HUDEP-2 (cell line): ENCODE measurements around the gene ZBTB32.

Experiments
- DNase-seq, 76 experiments: peaks; one replicate each; lab custom pipeline; 2025; ENCODE audit not compliant: unreplicated experiment in 76 of 76; lab: John Stamatoyannopoulos, UW

Gene ZBTB32

DNA sequence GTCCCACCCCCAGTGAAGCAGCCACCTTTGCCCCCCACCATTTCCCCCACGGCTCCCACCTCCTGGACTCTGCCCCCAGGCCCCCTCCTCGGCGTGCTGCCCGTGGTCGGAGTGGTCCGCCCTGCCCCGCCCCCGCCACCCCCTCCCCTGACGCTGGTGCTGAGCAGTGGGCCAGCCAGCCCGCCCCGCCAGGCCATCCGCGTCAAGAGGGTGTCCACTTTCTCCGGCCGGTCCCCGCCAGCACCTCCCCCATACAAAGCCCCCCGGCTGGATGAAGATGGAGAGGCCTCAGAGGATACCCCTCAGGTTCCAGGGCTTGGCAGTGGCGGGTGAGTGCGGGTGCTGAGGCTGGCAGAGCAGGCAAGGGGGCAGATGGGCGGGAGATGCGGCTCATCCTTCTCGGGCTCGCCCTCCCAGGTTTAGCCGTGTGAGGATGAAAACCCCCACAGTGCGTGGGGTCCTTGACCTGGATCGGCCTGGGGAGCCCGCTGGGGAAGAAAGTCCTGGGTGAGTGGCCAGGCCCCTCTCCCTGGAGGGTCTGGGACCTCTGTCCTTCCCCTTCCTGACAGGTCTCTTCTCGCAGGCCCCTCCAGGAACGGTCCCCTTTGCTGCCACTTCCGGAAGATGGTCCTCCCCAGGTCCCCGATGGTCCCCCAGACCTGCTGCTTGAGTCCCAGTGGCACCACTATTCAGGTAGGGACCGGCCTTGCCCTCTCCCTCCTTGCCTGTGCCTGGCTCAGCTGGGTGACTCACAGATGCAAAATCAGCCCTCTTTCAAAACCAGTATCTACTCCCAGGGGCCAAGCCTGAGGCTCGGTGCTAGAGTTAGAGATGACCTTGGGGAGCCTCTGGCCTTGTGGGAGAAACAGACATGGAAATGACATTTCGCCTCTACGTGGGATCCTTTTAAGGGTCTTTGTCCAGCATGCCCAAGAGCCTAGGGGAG, 29.1 kb downstream of the ZBTB32 start:
- DNase-seq: no peak

DNA sequence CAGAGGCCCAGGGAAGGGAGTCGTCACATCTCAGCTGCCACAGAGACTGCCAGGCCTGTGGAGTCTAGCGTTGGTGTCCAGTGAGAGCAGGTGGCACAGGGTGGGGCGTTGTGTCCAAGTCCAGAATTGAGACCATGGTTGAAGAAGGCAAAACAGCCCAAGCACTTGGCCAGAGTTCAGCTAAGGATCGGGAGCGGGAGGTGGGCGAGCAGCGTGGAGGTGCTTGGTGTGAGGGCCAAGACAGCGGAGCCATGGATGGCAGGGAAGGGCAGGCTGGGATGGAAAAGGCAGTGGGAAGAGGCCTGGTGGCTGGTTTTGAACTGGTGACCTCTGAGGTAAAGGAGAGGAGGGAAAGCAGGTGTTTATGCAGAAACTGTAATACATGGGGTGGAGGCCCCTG, 29.9 kb downstream of the ZBTB32 start:
- no peak for DNase-seq

DNA sequence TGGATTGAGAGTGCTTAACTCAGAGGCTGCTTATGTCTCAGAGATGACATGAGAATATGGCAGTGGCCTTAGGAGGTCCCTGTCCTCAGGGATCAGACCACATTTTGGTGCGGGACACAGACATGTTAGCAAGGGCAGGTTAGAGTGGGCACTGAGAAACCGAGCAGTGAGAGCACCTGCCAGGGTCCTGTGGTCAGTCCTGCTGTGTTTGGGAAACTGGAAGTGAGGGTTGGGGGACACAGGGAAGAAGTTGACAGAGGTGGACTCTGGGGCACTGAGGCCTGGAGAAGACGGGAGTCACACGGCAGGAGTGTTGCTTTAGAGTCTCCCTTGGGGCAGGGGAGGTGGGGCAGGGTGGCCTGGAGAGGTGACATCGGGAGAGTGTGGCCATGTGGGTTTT, 30.5 kb downstream of the ZBTB32 start:
- DNase-seq: no peak

DNA sequence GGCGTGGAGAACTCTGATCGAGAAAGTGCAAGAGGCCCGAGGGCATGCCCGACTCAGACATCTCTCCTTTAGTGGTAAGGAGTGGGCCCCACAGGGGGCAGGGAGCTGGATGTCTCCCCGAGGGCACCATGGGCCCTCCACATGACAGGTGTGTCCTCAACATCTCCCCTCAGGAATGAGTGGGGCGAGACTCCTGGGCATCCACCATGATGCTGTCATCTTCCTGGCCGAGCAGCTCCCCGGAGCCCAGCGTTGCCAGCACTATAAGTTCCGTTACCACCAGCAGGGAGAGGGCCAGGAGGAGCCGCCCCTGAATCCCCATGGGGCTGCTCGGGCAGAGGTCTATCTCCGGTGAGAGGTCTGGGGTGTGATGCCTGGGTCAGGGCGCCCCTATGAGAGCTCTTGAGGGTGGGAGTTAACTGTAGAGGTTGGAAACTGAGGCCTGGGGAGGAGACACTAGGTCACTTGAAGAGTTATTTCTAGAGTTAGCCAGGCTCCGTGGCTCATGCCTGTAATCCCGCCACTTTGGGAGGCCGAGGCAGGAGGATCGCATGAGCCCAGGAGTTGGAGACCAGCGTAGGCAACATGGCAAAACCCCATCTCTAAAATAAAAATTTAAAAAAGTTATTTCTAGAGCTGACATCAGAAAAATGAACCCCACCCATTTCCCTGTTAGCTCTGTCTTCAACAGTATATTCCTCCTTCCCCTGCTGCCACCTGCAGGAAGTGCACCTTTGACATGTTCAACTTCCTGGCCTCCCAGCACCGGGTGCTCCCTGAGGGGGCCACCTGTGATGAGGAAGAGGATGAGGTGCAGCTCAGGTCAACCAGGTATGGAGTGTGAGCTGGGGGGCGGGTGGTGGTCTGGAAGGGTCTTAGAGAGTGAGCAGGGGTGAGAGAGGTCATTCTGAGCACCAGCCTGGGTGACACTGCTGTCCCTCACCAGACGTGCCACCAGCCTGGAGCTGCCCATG, 32.8 kb downstream of the ZBTB32 start:
- DNase-seq: peak in 4 of 76 experiments; percentile 9 to 27 (median 15)

DNA sequence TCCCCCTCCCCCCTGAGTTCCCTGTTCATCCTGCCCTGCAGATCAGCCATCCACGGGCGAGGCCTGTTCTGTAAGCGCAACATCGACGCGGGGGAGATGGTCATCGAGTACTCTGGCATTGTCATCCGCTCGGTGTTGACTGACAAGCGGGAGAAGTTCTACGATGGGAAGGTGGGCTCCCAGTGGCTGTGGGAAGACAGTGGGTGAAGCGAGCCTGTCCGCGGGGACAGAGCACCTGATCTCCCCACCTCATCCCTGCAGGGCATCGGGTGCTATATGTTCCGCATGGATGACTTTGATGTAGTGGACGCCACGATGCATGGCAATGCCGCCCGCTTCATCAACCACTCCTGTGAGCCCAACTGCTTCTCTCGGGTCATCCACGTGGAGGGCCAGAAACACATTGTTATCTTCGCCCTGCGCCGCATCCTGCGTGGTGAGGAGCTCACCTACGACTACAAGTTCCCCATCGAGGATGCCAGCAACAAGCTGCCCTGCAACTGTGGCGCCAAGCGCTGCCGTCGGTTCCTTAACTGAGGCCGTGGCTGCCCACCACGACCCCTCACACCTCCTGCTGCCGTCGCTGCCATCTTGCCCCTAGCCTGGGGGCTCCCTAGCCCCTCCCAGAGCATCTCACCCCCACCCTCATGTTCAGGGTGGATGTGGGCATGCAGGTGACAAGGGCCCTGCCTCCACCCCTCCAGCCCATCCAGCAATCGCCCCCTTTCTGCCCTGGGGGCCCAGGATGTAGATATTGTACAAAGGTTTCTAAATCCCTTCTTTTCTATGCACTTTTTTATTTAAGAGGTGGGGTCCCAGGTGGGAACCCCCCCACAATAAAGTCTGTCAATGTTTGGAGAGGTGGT, 33.9 kb downstream of the ZBTB32 start:
- DNase-seq: no peak

DNA sequence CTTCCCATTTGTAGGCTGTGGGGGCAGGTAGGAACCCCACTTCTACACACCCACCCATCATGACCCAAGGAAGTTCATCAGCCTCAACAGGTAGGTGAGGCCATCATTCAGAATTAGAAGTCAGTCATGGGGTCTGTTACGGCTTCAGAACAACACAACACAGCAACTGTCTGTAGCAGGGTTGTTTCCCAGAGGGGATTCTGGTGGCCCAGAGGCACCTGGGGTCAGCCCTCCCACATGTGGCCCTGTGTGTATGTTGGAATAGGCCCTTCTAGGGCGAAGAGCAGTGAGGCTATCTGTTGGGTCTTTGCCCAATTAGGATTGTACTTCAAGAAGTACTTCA, 34.5 kb downstream of the ZBTB32 start:
- no peak for DNase-seq

DNA sequence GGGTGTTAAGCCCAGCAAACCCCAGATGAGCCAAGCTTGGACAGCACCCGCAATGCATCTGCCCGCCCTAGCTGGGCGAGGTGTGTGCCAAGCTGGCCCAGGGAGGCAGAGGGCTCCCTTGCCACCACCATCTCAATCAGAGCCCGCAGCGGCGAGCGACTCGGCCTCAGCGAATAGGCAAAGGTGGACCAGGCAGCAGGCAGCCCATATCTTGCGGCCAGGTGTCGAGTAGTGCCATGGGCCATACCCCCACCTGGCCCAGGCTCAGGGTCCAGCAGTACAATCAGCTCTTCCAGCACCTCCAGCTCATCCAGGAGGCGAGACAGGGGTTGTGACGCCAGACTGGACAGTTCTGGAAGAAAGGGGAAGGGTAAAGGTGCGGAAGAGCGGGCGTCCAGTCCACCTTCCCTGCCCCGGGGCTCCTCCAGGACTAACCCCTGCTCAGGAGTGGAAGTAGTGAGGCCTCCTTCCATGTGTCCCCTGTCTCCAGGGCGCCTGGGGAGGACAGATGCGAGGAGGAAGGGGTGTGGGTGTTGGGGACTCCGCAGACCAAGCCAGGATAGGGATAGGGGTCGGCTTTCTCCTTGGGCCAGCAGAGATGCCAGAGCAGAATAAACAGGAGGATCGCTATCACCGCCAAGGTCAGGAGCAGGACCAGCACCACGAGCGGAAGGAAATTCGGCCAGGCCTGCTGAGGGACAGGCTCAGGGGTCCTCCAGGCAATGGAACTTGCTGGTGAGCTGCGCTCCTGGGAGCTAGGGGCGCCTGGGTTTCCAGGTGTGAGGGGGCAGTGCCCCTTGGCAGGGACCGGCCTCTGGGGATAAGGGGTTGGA, 35.1 kb downstream of the ZBTB32 start:
- DNase-seq: peak in 1 of 76 experiments; percentile 14

DNA sequence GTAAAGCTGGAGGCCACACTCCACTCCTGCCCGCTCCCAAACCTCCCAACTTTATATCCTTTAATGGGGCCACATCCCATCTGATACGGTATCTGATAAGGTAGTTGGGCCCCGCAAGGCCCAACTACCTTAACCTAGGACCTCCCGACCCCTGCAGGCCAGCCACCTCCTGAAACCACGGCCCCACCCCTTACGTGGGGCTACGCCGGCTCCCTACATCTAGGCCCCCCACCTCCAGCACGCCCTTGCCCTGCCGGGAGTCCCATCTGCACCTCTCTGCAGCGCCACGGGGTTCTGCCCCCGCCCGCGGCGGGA, 35.7 kb downstream of the ZBTB32 start:
- peak in 10 of 76 experiments; percentile 41 to 81 (median 60) for DNase-seq

DNA sequence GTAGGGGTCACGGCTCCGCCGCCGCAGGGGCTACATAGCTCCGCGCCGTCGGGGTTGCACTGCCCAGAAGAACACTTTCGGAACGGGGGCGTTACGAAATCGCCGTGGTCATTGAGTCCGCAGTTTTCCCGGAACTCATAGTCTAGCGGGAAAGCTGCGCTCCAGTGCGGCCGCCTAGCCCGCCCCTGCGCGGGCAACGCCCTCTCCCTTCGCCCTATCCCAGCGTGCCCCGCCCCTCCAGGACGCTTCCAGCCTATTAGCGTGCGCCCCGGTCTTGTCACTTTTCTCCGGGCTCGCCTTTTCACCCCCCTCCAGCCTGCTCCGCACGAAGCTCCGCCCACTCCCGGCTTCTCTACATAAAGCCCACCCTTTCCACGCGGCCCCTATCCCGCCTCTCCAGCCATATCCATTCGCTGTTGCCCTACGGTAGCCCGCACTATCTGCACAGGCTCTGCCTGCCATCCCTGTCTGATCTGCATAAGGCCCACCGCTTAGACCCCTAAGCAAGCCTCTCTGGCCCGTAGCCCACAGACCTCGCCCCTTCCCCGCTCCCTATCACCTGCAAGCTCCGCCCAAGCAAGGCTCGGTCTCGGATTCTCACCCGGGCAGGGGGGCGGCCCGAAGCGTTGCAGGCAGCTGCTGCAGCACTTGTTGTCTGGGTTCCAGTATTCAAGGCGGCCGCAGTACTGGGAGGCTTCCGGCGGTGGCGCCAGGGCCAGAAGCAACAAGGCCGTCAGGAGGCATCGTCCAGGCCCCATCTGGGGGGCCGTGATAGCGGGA, 36.3 kb downstream of the ZBTB32 start:
- peak; percentile 83 to 100 (median 98) for DNase-seq

DNA sequence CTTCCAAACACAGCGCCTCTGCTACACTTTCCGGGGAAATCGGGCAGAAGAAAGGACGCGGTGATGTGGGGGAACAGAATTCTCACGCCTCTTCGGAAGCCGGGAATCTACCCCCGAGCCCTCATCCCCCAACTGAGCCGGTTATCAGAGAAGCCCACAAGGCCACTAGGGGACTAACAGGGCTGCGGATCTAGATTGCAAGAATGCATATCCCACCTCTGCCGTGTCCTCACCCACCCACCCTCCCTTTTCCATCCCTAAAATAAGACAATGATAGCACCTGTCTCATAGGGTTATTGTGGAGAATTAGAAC, 36.8 kb downstream of the ZBTB32 start:
- peak in 8 of 76 experiments; percentile 48 to 78 (median 68) for DNase-seq

DNA sequence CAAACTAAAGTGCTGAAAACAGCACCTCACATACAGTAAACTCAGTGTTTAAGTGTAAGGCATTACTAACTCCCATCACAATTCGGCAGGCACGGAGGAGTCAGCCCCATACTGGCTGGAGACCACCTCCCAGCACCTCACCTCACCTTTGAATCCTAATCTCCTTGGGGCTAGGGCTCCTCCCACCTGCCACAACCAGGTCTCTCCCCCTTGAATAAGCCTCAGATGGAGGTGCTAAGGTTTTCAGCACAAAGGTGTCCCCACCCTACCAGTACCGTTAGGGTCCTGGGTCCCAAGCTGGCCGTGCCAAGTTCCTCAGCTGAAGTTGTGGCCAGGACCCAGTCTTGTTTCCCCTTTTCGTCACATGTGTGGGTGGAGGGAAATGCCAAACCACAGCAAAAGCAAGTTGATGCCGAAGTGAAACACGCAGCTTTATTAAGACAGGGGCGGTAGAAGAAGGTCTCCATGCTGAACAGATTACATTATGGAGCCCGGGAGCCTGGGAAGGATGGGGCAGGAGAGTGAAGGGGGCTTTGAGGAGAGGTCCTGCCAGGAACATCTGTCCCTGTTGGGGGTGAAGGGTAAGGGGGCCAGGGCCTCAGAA, 37.9 kb downstream of the ZBTB32 start, which contains the start of gene IGFLR1:
IGFLR1 (minus strand) TSS at position 332 of the 604 bp plus-strand sequence. CDS start 1,272 bp downstream, outside the sequence.
- DNase-seq: peak in 4 of 76 experiments; percentile 7 to 19 (median 14)

DNA sequence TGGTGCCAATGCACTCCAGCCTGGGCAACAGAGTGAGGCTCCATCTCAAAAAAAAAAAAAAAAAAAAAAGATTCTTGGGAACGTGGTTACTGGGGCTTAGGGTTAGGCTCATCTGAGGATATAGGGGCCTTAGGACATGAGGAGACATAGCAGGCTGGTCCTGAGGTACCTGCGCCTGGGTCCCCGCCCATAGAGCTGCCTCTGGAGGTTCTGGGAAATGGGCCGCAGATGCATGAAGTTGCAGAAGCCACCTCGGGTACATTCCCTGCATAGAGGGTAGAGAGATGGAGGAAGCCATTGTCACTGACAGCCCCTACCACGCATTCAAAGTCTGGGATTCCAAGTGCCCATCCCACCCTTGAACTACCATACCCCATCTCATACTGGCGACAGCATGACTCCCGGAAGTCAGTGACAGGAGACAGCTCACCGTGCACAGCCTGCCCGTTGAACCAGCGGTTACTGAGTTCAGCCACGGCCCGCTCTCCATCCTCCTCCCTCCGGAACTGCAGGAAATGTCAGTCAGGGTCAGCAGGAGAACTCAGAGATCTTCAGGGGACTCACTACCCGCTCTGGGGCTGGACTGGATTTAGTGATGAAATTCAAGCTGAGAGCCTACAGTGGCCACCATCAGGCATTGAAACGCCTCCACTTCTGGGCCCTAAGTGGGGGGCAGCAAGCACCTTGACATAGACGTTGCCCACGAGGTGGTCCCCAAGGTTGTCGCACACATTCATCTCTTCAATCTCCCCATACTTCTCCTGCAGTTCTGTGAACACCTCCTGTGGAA, 39.5 kb downstream of the ZBTB32 start:
- no peak for DNase-seq

DNA sequence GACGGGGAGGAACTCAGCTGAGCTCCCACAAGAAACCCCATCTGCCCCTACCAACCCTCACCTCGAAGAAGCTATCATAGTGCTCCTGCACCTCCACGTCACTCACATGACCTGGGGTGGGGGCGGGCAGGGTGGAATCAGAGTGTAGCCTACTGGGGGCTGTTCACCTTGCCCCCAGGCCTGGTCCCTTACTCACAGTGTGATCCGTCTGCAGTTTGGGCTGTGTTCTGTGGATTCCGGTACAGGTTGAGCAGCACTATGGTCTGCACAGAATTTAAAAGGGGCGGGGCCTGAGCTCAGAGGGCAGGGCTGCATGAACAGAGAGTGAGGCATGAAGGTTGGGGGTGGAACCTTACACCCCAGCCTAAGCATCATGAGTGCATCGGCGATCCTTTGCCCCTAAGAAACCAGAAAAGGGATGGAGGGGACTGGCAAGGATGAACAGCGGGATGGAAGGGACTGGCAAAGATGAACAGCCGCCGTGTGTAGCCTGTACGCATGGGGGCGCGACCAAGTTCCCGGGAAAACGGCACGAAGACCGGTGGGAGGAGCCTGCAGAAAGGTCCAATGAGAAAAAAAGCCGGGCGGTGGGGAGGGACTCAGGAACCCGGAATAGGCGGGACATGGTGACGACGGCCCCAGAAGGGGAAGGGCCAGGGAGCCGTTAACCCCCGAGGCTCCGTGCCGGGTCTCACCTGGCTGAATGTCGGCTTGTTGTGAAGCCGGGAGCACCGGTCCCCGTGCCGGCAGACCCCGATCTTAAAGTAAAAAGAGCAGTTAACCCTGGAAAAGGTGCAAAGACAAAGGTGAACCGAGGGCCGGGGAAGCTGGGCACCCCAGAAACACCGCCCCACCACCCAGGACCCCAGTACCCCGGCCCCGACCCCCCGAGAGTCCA, 40.3 kb downstream of the ZBTB32 start:
- DNase-seq: peak; percentile 32 to 99 (median 96)

DNA sequence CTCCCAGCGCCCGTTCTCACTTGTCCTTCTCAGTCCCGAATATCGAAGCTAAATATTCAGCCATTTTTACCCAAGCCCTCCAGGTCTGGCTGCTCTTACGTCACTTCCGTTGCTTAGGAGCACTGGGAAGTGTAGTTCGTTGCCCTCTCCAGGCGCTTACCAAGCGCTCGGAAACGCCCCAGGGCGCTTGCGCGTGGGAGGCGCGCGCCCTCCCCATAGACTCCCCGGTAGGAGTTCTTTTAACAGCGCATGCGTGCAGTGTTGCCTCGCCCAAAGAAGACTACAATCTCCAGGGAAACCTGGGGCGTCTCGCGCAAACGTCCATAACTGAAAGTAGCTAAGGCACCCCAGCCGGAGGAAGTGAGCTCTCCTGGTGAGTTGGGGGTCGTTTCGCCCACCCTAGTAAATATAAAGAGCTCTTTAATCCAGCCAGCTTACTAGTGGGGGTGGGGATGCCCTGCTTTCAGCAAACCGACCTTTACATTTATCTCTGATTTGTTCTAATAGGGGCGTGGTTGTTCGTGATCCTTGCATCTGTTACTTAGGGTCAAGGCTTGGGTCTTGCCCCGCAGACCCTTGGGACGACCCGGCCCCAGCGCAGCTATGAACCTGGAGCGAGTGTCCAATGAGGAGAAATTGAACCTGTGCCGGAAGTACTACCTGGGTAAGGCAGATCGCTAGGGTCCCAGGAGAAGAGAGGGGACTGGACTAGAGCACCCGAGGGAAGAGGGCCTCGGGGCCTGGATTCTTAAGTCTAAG, 41.1 kb downstream of the ZBTB32 start, which contains the start of the genes PSENEN and U2AF1L4:
PSENEN (plus strand) TSS at position 324 of the 759 bp plus-strand sequence; CDS start at position 604, 280 bp downstream.
U2AF1L4 (minus strand) TSS at position 91 of the 759 bp plus-strand sequence; CDS start at position 64, 27 bp downstream.
- peak in 75 of 76 experiments; percentile 85 to 100 (median 98) for DNase-seq

DNA sequence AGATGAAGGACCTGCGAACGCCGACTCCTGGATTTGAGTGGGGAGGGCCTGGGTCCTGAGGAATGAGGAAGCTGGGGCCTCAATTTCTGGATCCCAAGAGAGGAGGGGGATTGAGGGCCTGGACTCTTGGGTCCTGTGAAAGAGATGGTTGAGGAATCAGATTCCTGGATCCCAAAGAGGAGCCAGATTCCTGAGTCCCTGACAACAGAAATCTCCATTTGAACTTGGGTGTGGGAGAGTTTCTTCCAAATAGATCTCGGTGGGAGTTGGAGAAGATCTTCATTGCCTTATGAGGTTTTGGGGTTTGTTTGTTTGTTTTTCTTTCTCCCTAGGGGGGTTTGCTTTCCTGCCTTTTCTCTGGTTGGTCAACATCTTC, 41.7 kb downstream of the ZBTB32 start:
- DNase-seq: no peak

DNA sequence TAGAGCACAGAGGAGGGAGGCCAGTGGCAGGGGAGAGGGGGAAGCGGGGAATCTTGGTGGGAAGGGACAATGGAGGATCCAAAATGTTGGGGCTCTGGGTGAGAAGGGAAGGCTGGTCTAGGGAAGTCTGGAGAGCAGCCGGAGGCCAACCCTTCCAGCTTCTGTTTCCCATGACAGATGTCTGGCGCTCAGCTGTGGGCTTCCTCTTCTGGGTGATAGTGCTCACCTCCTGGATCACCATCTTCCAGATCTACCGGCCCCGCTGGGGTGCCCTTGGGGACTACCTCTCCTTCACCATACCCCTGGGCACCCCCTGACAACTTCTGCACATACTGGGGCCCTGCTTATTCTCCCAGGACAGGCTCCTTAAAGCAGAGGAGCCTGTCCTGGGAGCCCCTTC, 42.2 kb downstream of the ZBTB32 start:
- no peak for DNase-seq
